ENCODE data around the gene UVRAG.

UVRAG gene

GRCh38 chr11:76152741-76153570 is 337.9 kb downstream of the UVRAG start:
- DNase-seq (ENCODE audit: low spot score) = no peak

- no peak for DNase-seq (ENCODE audit: low spot score)
Observed at GRCh38 chr11:76153571-76153923, 338.5 kb downstream of the UVRAG start.

- DNase-seq (ENCODE audit: low spot score) = no peak
Observed at GRCh38 chr11:76155500-76156227, 340.7 kb downstream of the UVRAG start.

GRCh38 chr11:76156971-76157427 is 342.0 kb downstream of the UVRAG start:
- DNase-seq (ENCODE audit: low spot score) = peak; percentile 83

GRCh38 chr11:76157891-76158290 is 342.9 kb downstream of the UVRAG start:
- no peak for DNase-seq (ENCODE audit: low spot score)

- DNase-seq (ENCODE audit: low spot score) = no peak
Observed at GRCh38 chr11:76158394-76159302, 343.6 kb downstream of the UVRAG start.

- DNase-seq (ENCODE audit: low spot score) = no peak
Observed at GRCh38 chr11:76159303-76159937, 344.4 kb downstream of the UVRAG start.

GRCh38 chr11:76159983-76160661 is 345.1 kb downstream of the UVRAG start:
- no peak for DNase-seq (ENCODE audit: low spot score)

GRCh38 chr11:76160856-76161255 is 345.8 kb downstream of the UVRAG start:
- no peak for DNase-seq (ENCODE audit: low spot score)

GRCh38 chr11:76161261-76161961 is 346.4 kb downstream of the UVRAG start:
- DNase-seq (ENCODE audit: low spot score) = no peak

GRCh38 chr11:76162336-76163288 is 347.6 kb downstream of the UVRAG start:
- DNase-seq (ENCODE audit: low spot score) = no peak

- no peak for DNase-seq (ENCODE audit: low spot score)
Observed at GRCh38 chr11:76163289-76163880, 348.4 kb downstream of the UVRAG start.

GRCh38 chr11:76164081-76164480 is 349.1 kb downstream of the UVRAG start:
- no peak for DNase-seq (ENCODE audit: low spot score)

GRCh38 chr11:76164861-76165751 is 350.1 kb downstream of the UVRAG start:
- no peak for DNase-seq (ENCODE audit: low spot score)

- DNase-seq (ENCODE audit: low spot score) = no peak
Observed at GRCh38 chr11:76166314-76166713, 351.3 kb downstream of the UVRAG start.

GRCh38 chr11:76167590-76167989 is 352.6 kb downstream of the UVRAG start:
- no peak for DNase-seq (ENCODE audit: low spot score)

- no peak for DNase-seq (ENCODE audit: low spot score)
Observed at GRCh38 chr11:76169473-76169896, 354.5 kb downstream of the UVRAG start.

- DNase-seq (ENCODE audit: low spot score) = no peak
Observed at GRCh38 chr11:76170468-76170867, 355.5 kb downstream of the UVRAG start.

All from left forelimb (tissue), 1 donor.